ENCODE results near the gene RPTOR. TPM values are rescaled to one million over a fixed set of nuclear protein-coding genes. Genes with fewer than 3 reads are reported as not detected.

Gene RPTOR
- total RNA-seq, 1 donor from 2014 or later = 32.0 TPM

DNA sequence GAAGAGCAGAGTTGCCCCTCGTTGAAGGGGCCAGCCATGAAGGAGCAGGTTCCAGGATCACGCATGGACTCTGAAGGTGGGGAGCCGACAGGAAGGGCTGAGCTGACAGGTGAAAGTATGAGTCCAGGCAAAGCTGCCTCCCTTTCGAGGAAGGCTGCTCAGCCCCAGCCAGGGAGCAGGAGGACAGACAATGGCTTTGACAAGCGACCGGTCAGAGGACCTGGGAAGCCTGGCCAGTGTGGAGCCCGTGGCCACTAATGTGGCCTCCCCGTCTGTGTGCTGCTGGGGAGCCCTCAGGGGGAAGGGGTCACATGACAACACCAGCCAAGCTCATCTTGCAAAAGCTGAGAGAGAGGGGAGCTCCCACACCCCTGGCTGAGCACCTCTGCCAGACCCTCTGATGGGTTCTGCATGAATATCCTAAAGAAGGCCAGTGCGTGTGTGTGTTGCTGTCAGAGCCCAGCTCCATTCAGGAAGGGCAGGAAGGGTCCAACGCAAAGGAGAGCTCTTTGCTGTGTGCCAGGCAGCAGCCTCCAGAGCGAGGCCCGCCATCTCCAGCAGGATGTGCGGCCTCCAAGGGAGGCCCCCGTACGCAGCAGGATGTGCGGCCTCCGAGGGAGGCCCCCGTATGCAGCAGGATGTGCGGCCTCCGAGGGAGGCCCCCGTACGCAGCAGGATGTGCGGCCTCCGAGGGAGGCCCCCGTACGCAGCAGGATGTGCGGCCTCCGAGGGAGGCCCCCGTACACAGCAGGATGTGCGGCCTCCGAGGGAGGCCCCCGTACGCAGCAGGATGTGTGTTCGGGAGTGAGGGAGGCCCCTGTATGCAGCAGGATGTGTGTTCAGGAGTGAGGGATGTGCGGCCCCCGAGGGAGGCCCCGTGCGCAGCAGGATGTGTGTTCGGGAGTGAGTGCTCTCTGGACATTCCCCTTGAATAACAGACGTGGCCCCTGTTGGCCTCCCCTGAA is 344.9 kb downstream of the RPTOR start:
- H4K20me1 ChIP-seq (ENCODE audit: insufficient read depth, low read length) = peaks cover 3% of the 10 kb centered on the region
- TF ChIP-seq, protein P1, sequence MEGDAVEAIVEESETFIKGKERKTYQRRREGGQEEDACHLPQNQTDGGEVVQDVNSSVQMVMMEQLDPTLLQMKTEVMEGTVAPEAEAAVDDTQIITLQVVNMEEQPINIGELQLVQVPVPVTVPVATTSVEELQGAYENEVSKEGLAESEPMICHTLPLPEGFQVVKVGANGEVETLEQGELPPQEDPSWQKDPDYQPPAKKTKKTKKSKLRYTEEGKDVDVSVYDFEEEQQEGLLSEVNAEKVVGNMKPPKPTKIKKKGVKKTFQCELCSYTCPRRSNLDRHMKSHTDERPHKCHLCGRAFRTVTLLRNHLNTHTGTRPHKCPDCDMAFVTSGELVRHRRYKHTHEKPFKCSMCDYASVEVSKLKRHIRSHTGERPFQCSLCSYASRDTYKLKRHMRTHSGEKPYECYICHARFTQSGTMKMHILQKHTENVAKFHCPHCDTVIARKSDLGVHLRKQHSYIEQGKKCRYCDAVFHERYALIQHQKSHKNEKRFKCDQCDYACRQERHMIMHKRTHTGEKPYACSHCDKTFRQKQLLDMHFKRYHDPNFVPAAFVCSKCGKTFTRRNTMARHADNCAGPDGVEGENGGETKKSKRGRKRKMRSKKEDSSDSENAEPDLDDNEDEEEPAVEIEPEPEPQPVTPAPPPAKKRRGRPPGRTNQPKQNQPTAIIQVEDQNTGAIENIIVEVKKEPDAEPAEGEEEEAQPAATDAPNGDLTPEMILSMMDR (IDR thresholded peaks at IDR 0.05; ENCODE audit: insufficient read depth, low read depth, low read length) = no peak
- TF ChIP-seq EZH2 (IDR thresholded peaks at IDR 0.05; ENCODE audit: insufficient read depth, low read length) = no peak
- Mint-ChIP-seq H3K4me1 (ENCODE audit: low read depth, unreplicated experiment) (peaks cover 36% of the 10 kb centered on the region), H3K27me3 (ENCODE audit: low read depth, unreplicated experiment) (no peaks in the 10 kb centered on the region), H3K36me3 (ENCODE audit: low read depth, unreplicated experiment) (peaks cover 10% of the 10 kb centered on the region), H3K27ac (ENCODE audit: unreplicated experiment) (peak overlapping the region; percentile 4), H3K4me3 (ENCODE audit: unreplicated experiment) (no peak overlapping the region), H3K9me3 (ENCODE audit: unreplicated experiment) (no peaks in the 10 kb centered on the region)
- DNase-seq (ENCODE audit: low read depth) (no peak), FAIRE-seq (no peak)
- H3K36me3 ChIP-seq (ENCODE audit: insufficient read depth, low read length) = no peaks in the 10 kb centered on the region
- H3K27me3 ChIP-seq (ENCODE audit: insufficient read depth, low read length) = no peaks in the 10 kb centered on the region
- H3K4me2 ChIP-seq (ENCODE audit: low read length) = no peak overlapping the region
- H3K9ac ChIP-seq (ENCODE audit: low read length) = no peak overlapping the region
- no peak overlapping the region for H2AFZ ChIP-seq (ENCODE audit: low read depth, low read length)
- H3K4me3 ChIP-seq (ENCODE audit: insufficient read depth, low read depth, low read length) = no peak overlapping the region
- peak overlapping the region; percentile 96 for H3K27ac ChIP-seq (ENCODE audit: low read depth, low read length)
- no peaks in the 10 kb centered on the region for H3K9me3 ChIP-seq (ENCODE audit: insufficient read depth, low read depth, low read length)
- no peaks in the 10 kb centered on the region for H3K79me2 ChIP-seq (ENCODE audit: insufficient read depth, low read length)
- H3K4me1 ChIP-seq (ENCODE audit: insufficient read depth, low read length) = peaks cover 35% of the 10 kb centered on the region

DNA sequence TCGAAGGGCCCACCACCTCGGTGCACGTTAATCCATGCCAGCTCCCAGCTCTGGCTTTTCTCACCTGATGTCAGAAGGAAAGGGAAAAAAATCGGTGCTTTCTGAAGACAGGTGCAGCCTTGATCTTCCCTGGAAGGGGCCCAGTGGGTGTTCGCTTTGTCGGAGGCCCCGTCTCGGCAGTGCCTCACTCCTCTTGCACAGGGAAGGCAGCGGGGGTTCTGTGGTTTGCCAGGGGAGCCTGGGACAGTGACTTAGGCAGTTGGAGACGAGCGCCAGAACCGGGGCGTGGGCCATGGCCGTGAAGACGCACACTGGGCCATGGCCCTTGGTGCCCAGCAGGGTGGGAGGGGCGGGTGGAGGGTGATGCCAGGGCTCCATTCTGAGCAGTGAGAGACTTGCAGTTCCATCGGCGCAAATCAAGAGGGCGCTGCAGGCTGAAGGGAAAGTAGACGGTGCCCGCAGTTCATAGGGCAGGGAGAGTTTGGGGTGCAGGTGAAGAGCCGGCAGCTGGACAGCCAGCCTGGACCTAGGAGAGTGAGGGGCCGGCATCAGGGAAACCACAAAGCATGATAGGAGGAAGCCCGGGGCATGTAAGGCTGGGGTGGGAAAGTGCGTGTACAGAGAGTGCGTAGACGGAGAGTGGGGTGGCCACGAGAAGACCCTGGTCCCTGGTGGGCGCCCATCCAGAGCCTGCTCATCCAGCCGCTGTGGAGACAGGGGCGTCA is 345.7 kb downstream of the RPTOR start:
- peak overlapping the region; percentile 80 for H3K4me2 ChIP-seq (ENCODE audit: low read length)
- H3K36me3 Mint-ChIP-seq (ENCODE audit: low read depth, unreplicated experiment) = peaks cover 8% of the 10 kb centered on the region
- H3K27me3 Mint-ChIP-seq (ENCODE audit: low read depth, unreplicated experiment) = no peaks in the 10 kb centered on the region

More for the DNA sequence above, 345.7 kb downstream of the RPTOR start:
- H3K27ac Mint-ChIP-seq (ENCODE audit: unreplicated experiment) = peak overlapping the region; percentile 82
- no peaks in the 10 kb centered on the region for H3K36me3 ChIP-seq (ENCODE audit: insufficient read depth, low read length)
- no peaks in the 10 kb centered on the region for H3K9me3 Mint-ChIP-seq (ENCODE audit: unreplicated experiment)
- H3K9ac ChIP-seq (ENCODE audit: low read length) = peak overlapping the region; percentile 85
- no peak overlapping the region for H3K4me3 Mint-ChIP-seq (ENCODE audit: unreplicated experiment)
- H3K4me1 Mint-ChIP-seq (ENCODE audit: low read depth, unreplicated experiment) = peaks cover 36% of the 10 kb centered on the region
- no peaks in the 10 kb centered on the region for H3K27me3 ChIP-seq (ENCODE audit: insufficient read depth, low read length)
- no peak overlapping the region for H2AFZ ChIP-seq (ENCODE audit: low read depth, low read length)
- TF ChIP-seq, protein P1 (IDR thresholded peaks at IDR 0.05; ENCODE audit: insufficient read depth, low read depth, low read length) = no peak
- TF ChIP-seq EZH2 (IDR thresholded peaks at IDR 0.05; ENCODE audit: insufficient read depth, low read length) = no peak
- H3K4me1 ChIP-seq (ENCODE audit: insufficient read depth, low read length) = peaks cover 35% of the 10 kb centered on the region
- peak overlapping the region; percentile 96 for H3K27ac ChIP-seq (ENCODE audit: low read depth, low read length)
- no peaks in the 10 kb centered on the region for H3K79me2 ChIP-seq (ENCODE audit: insufficient read depth, low read length)
- H4K20me1 ChIP-seq (ENCODE audit: insufficient read depth, low read length) = peaks cover 3% of the 10 kb centered on the region
- FAIRE-seq (no peak), DNase-seq (ENCODE audit: low read depth) (no peak)
- H3K9me3 ChIP-seq (ENCODE audit: insufficient read depth, low read depth, low read length) = no peaks in the 10 kb centered on the region
- H3K4me3 ChIP-seq (ENCODE audit: insufficient read depth, low read depth, low read length) = no peak overlapping the region
